ENCODE data around the gene MCRIP1.

Gene MCRIP1, protein sequence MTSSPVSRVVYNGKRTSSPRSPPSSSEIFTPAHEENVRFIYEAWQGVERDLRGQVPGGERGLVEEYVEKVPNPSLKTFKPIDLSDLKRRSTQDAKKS

DNA sequence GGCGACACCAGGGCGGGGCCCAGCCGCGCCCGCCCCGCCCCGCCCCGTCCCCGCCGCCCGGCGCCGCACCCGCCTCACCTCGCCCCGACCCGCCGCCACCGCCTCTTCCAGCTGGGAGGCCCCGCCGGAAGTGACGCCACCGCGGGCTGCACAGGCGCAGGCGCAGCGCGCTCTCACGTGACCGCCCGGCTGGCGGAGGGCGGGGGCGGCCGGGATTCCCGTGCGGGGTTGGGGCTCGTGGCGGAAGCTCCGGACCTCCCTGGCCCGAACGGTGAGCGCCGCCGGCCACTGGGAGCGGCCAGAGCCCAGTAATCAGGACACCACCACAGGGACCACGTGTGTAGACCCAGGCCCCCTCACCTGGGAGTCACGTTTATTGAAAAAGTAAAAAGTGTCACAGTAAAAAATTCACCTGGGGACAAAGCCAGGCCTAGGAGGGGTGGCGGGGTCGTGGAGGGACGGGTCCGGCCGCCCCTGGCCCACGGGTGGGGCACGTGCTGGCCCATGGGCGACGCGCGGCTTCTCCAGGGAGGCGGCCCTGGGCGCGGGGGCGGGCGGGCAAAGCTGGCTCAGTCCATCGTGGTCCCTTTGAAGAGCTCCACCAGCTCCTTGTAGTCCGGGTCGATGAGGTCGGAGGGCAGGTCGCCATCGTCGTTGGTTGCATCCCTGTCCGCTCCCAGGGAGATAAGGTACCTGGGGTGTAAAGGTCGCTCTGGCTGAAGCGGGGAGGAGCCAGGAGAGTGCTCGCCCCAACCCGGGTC is at the start of gene MCRIP1:
Gene MCRIP1 (minus strand): TSS at position 132 of the 761 bp plus-strand sequence. CDS start 8,785 bp downstream, outside the sequence.
- peak; percentile 83 for DNase-seq

DNA sequence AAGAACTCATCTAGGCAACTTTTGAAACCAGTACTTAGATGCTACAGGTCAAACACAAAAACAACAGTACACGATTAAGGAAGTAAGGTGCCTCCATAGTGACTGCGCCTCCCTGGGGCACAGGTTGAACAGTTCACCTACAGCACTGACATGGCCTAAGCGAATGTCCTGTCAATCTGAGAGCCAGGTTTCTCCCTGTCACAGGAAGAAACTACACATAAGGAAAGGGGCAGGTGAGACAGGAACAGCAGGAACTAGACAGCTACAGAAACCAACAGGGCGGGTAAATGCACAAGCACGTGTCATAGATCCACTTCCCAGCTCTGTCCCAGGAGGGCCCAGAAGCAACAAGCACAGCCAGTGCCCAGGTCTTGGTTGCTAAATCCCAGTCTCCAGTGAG is 46.0 kb upstream of the MCRIP1 start:
- DNase-seq: no peak

DNA sequence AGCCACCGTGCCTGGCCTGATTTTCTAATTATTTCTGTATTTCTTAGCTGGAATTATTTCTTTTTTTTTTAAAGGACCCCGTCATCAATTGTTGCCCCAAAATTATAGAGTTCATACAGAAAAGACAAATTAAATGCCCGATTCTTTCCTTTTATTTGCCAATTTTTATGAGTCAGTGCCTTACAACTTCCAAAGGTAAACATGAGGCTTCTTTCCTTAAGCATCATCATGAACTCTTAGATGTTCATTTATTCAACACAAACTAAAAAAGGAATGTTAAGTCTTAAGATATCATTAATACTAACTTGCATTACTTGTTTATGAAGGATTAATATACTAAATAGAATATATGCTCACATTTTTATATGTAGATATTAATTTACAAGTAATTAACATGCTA is 45.2 kb upstream of the MCRIP1 start:
- DNase-seq: no peak

DNA sequence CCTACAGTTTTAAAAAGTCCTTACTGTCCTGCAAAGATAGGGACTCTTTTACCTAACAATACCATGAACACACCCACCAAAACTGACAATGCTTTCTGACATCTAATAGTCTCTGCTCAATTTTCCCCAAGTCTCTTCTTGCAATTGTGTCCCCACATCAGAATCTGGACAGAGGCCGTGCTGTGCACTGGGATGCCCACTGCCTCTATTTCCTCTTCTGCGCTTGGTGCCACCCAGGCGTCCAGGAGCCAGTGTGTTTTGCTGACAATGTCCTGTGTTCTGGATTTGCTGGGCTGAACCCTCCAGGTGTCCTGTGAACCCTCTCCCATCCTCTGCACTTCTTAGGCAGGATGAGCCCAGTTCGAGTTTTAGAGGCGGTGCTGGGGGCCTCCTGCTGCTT is 44.5 kb upstream of the MCRIP1 start:
- no peak for DNase-seq

DNA sequence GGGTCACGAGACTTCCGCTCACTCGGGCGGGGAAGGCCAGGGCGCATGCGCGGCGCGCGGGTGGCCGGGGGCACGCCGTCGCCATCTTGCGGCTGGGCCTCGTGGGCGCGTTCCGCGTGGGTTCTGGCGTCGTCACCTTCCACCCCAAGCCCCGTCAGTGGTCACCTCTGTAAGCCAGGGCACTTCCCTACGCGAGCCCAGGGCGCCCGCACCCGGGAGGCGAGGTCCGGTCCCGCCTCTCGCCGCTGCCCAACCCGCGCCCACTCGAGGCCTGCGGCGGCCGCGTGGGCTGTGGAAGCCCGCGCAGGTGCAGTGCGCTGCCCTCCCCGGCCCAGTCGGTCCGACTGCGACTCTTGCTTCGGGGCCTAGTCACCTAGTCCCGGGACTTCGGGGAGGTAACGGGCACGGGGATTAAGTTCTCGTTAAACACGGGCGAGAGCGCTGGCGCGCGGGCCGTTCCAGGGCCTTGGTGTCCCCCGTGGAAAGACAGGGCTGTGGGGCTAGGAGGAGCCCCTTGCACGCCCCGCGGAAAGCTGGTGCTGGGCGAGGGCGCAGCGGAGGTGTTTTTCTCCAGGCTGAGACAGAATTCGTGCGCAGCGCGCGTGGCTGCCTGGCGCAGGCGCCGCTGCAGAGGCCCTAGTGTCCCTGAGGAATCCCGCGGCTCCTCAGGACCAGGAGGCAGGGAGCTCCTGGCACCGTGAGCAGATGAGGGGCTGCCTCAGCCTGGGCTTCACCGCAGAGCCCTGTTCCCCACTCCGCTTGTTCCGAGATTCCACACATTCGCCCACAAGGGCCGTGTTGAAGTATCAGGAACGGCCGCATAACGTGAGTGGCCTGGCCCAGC is 38.5 kb upstream of the MCRIP1 start:
- DNase-seq: peak; percentile 79

DNA sequence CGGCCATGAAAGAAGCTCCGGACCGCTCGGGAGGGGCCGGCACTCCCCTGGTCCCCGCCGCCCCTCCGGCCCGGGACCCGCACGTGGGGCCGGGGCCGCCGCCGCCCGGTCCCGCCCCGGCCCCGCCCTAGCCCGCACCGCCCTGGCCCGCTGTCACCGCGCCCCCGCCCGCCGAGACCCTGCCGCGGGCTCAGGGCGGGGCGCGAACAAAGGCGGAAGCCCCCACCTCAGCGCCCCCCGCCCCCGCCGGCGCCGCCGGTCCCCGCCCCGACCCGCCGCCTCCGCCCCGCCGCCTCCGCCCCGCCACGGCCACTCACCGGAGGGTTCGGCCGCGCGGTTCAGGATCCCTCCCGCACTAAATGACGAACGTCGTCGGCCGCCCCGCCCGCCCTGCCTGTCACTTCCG is 37.9 kb upstream of the MCRIP1 start, which contains the start of gene ARHGDIA:
Gene ARHGDIA (minus strand): TSS at position 357 of the 406 bp plus-strand sequence. CDS start 1,407 bp downstream, outside the sequence.
- no peak for DNase-seq

DNA sequence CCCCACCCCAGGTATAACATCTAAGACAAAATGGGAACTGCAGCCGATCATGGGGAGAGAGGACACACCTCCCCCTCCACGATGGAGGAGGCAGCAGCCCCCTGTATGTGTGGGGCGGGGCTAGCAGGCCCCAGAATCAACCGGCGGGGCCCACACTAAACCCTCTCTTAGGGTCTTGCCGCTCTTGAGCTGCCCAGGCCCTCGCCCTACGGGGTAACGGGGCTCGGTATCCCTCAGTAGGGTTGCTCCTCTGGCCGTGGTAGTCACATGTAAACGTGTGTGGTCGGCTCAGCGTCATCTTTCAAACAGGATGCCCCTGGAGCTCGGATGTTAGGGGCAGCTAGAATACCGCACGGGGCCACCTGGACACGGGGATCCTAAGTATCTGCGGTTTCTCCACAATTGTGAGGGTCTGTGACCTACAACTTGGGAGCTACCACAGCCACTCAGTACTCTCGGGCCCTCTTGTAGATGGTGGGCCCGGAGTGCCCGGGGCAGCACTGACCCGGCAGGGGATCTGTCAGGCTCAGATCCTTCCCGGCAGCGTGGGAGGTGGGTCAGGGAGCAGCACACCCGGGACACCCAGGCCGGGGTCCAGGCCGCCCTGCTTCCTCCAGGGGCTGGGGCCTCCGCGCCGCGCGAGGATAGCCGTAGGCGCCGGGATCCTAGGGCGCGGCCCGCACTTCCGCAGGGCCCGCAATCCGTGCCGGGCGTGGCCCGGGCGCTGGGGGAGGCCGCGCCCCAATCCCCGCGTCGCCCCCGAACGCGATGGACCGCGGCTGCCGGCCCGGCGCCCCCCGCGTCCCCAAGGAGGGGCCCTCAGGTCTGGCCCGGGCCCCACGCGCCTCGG is 37.3 kb upstream of the MCRIP1 start:
- DNase-seq: no peak

DNA sequence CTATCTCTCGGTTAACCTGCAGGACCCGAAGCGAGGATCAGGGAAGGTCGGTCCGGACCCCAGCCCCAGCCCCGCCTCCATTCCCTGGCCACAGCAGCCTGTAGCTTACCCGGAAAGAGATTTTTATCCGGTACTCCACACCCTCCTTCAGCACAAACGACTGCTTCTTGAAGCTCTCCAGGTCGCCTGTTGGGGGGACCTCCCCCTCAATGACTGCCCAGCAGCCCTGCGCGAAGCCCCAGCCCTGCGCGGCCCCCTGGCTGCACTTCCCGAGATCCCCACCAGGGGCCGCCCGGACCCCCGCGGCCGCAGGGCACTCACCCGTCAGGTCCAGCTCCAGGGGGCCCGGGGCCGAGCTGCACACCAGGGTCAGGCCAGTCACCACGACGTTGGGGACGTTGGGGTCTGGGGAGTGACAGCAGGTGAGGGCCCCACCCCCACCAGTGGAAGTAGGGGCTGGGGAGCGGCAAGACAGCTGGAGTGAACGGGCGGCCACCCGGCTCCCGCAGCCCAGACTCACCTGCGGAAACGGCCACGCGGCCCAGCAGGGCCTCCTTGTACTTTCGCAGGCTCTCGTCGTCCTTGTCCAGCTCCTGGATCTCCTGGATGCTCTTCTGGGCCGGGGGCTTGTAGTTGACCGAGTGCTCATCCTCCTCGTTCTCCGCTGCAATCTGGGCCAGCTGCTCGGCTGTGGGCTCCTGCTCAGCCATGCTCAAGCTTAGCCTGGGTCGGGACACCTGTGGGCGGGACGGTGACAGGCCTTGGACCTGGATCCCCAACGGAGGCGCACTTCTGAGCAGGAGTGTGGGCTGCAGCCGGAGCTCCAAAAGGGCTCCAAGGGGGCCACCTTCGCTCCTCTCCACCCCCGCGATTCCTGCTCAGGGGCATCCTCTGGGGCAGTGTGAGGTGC is 36.4 kb upstream of the MCRIP1 start:
- DNase-seq: no peak

DNA sequence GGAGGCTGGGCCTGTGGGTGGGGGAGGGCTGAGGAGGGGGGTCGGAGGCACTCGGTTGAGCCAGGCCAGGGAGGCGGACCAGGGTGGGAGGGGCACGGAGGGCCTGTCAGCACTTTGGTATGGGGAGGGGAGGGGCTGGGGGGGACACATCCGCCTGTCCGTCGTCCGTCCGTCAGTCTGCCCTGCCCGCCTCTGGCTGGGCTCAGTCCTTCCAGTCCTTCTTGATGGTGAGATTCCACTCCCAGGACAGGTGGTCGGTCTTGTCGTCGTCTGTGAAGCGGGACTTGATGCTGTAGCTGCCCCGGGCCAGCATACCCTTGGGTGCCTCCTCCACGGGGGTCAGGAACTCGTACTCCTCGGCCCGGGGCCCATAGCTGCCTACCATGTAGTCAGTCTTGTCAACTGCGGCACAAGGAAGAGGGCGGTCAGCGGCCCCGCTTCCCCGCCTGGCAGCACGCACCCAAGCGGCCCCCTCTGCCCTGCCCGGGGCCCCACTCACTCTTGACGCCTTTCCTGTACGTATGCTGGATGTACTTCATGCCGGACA is 35.7 kb upstream of the MCRIP1 start:
- no peak for DNase-seq

DNA sequence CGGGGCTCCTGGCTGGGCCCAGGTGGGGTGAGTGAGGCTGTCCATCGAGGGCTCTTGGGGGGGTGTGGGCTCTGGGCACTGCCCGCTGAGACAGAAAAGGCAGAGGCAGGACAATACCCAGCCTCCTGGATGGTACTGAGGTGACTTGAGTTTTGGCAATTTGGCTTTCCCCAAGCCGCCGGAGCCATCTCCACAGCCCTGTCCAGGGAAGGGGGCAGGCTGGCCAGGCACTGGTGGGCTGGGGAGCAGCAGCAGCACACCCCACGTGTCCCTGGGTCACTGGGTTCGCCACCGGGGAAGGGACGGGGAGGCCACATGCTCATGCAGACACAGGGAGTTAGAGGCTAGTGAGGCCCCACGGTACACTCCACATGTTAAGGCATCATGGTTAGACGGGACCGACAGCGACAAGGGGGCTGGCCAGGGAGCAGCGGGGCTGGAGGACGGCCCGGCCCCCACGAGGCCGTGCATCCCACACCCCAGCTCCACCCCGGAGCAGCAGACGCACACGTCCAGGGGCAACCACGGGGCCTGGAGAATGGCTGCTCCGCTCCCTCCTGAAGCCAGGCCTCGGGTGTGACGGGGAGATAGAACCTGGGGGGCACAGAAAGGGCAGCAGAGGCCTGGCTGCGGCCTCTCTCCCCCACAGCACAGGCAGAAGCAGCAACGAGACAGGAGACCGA is 35.0 kb upstream of the MCRIP1 start:
- DNase-seq: no peak

DNA sequence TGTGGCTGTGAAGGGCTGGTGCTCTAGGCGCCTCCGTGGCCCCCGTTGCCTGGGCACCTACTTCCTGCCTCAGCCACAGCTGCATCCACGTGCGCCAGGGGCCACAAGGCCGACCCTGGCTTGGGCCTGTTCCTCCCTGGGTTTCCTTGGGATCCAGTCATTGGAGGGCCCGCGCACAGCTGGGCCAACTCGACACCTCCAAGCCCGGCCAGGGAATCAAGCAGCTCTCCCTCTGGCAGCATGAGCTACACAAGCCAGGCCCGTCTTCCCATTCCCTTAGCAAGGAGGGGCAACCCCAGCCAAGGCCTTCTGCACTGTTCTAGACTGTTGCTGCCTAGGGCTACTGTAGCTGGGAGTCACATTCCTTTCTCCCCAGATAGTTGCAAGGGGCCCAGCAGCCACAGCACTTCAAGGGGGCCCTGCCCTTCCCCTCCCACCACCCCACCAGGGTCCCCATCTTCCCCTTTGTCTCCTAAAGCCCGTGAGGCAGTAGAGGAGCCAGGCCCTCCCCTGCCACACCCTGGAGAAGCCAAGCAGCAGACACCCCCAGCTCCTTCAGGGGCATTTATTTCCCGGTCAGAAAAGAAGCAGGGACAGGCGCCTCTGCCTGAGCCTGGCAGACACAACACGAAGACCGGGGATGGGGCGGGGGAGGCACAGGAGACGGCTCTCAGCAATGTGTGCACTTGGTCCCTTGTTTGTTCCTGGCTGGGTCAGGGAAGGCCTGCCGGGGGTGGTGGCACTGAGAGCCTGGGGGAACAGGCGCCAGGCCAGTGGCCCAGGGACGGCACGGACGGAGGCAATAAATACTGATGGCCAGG is 34.3 kb upstream of the MCRIP1 start:
- peak; percentile 43 for DNase-seq

DNA sequence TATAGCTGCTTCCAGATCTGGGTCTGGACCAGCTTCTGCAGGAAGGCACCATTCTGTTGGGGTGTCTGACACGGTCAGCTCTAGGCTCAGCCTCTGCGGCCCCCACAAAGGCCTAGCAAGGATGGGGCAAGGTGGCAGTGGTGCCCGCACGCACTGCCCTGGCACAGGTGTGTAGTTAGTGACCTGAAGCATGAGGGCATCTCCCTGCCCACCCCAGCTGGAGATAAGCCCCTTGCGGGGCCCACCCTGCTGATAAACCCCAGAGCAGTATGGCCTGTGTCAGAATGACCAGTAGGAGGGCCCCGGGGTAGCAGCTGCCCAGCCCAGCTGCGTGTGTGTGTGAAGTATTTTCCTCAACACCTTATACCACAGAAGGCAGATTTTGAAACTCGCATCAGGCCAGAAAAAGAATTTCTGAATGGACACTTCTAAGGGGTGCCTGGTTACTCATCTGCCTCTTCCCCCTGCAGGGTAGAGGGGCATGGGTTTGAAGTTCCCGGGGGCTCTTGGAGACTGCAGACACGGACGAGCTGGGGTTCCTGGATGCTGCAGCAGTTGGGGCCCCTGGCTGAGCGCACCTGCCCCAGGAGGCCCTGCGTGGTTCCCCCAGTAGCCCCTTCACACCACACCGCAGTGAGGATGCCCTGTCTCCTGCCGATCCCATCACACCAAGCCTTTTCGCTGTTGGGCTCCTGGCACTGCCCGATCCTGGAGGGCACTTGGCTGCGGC is 33.5 kb upstream of the MCRIP1 start:
- DNase-seq: no peak

DNA sequence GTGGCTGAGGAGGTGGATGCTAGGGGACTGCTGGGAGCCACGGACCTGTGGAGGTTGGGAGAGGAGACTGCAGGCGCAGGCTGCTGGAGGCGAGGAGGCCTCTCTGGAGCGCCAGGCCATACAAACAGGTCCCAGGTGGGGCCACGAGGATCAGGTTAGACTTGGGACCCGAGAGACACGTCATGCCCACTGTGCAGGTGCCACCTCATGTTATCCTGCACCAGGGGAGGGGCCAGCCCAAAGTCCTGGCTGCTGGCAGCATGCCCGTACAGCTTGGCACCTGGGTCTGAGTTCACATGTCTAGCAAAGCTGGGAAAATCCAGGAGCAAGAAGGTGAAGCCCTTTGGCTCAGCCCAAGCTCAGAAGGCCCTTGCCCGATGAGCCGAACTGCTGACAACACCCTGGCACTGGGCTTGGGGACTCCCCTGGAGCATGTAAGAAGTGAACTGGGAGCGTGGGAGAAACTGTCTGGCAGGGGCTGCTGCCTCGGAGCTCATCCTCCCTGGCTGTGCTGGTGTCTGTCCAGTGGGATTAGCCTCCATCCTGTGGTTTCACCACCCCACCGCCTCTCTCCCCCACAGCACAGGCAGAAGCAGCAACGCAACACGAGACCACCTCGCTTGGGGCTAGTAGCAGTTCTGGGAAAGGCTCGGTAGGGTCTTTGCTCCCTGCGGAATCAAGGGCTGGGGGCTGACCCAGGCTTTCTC is 32.8 kb upstream of the MCRIP1 start:
- DNase-seq: peak; percentile 26

DNA sequence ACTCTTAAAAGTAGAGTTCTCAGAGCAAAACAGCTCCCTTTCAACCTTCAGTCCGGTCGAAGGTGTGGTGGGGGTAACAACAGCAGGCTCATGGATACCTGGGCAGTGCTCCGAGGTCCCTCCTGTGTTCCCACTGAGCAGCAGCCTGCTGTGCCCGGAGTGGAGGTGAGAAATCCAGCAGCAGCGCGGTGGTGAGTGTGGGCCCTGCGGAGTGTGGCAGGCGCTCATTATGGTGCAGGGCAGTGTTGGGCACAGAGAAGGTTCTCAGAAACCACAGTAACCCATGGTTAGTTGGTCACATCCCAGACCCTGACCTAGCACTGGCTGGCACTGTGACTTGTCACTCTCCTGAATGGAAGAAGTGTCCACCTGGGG is 32.3 kb upstream of the MCRIP1 start:
- DNase-seq: no peak

DNA sequence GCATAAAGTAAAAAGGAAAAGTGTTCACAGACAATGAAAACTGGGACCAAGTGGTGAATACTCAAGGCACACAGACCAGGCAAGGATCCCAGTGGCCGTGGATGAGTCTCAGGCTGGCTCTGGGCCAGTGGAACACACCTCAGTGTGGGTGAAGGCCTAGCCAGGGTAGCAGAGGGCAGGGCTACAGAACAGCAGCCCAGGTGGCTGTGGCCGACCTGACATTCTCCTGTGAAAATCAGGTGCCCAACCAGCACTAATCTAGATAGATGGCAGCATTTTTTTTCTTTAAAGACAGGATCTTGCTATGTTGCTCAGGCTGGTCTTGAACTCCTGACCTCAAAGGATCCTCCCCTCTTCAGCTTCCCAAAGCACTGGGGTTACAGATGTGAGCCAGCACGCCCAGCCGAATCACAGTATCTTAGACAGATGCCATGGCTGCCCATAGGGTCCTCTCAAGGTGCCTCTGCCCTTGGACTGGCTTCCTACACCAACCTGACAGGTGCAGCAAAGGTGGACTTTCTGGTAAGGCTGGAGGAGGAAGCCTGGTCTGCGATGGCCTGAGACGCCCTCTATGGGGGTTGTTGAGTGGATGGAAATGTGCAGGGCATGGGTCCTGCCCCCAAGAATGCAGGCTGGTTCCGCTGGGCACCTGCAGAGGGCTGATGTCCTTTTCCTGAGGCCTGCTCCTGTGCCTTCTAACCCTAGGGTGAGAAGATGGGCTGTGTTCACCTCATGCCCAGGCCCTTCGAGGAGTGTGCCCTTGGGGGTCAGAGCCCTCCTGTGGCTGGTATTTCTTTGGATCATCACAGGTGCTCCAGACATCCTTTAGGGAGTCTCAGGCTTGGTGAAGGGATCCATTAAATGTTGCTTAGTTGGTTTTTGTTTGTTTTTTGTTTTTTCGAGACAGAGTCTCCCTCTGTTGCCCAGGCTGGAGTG is 31.0 kb upstream of the MCRIP1 start:
- DNase-seq: no peak

DNA sequence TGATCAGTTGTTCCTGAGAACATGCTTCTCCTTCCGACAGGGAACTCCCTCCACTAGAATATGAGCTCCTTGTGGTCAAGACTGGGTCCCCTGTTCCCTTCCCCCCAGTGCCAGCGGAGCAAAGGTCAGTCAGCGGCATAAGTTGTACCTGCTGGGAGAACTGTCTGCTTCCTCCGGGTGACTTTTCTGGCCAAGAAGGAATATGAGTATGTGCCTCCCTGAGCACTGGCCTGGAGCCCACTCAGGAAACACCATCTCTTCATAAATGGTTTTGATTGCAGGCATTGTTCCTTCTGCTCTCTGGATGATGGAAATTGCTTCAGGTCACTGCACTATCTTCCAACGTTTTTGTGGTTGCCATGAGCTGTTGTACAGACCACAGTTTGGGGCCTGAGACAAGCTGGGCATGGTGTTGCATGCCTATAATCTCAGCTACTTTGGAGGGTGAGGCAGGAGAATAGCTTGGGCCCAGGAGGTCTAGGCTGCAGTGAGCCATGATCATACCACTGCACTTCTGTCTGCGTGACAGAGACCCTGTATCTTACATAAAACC is 30.1 kb upstream of the MCRIP1 start:
- no peak for DNase-seq
